HepG2 (cell line): ENCODE results near the gene TNP2. TPM values are rescaled to one million over a fixed set of nuclear protein-coding genes. Genes with fewer than 3 reads are reported as not detected.

Source experiments
- DMTF1 ChIP-seq: sonication (generic); formaldehyde crosslinking; IDR thresholded peaks from 2 replicates; pipeline ENCODE4 v1.4.0; 2020; ENCODE audit warnings: mild to moderate bottlenecking, missing genetic modification reagents
- E2F1 ChIP-seq: sonication (generic); formaldehyde crosslinking; IDR thresholded peaks from 2 replicates; pipeline ENCODE4 v1.5.0; 2020; ENCODE audit warnings: missing genetic modification reagents
- ESRRA ChIP-seq: sonication (generic); formaldehyde crosslinking; IDR thresholded peaks from 2 replicates; pipeline ENCODE4 v1.5.1; 2020; ENCODE audit warnings: mild to moderate bottlenecking, low read depth, missing genetic modification reagents
- KAT8 ChIP-seq: IDR thresholded peaks from 2 replicates; pipeline ENCODE4 v1.6.1; 2016; ENCODE audit warnings: missing genetic modification reagents, missing compliant biosample characterization
- KDM1A ChIP-seq: IDR thresholded peaks from 2 replicates; pipeline ENCODE4 v1.6.1; 2016; ENCODE audit warnings: missing compliant biosample characterization
- RBM39 ChIP-seq: fragments of 200-400 bp; formaldehyde crosslinking; IDR thresholded peaks from one replicate; pipeline ENCODE4 v1.6.1; 2018; ENCODE audit warnings: antibody characterized with exemption, mild to moderate bottlenecking, low read depth, low read length; ENCODE audit not compliant: poor library complexity, severe bottlenecking
- SAFB2 ChIP-seq: sonication (generic); formaldehyde crosslinking; IDR thresholded peaks from 2 replicates; pipeline ENCODE4 v1.5.1; 2020; ENCODE audit warnings: missing genetic modification reagents, low read depth, mild to moderate bottlenecking, borderline replicate concordance
- TFDP1 ChIP-seq: IDR thresholded peaks from 2 replicates; pipeline ENCODE4 v1.6.1; 2016; ENCODE audit warnings: missing compliant biosample characterization, missing genetic modification reagents, borderline replicate concordance
- ZBTB10 ChIP-seq: sonication (generic); formaldehyde crosslinking; IDR thresholded peaks from 2 replicates; pipeline ENCODE4 v1.4.0; 2020; ENCODE audit warnings: missing genetic modification reagents, borderline replicate concordance
- ZMAT5 ChIP-seq: sonication (generic); formaldehyde crosslinking; IDR thresholded peaks from 2 replicates; pipeline ENCODE4 v1.5.0; 2020; ENCODE audit warnings: mild to moderate bottlenecking, low read depth, missing genetic modification reagents, borderline replicate concordance
- ZMYM3 ChIP-seq: sonication (generic); formaldehyde crosslinking; IDR thresholded peaks from 2 replicates; pipeline ENCODE4 v1.5.1; 2020; ENCODE audit warnings: mild to moderate bottlenecking, missing genetic modification reagents
- ZNF276 ChIP-seq: sonication (generic); formaldehyde crosslinking; IDR thresholded peaks from 2 replicates; pipeline ENCODE4 v1.4.0; 2020; ENCODE audit warnings: mild to moderate bottlenecking, low read depth, missing genetic modification reagents
- ZNF292 ChIP-seq: sonication (generic); formaldehyde crosslinking; IDR thresholded peaks from 2 replicates; pipeline ENCODE4 v1.8.1; 2022; ENCODE audit warnings: mild to moderate bottlenecking, low read depth, missing genetic modification reagents, borderline replicate concordance
- ZNF329 ChIP-seq: sonication (generic); formaldehyde crosslinking; IDR thresholded peaks from 2 replicates; pipeline ENCODE4 v1.9.0; 2021; ENCODE audit warnings: low read depth, mild to moderate bottlenecking, missing genetic modification reagents
- ZNF331 ChIP-seq: sonication (generic); formaldehyde crosslinking; IDR thresholded peaks from 2 replicates; pipeline ENCODE4 v1.4.0; 2020; ENCODE audit warnings: missing genetic modification reagents
- ZNF724P ChIP-seq: sonication (generic); formaldehyde crosslinking; IDR thresholded peaks from 2 replicates; pipeline ENCODE4 v1.8.0; 2022; ENCODE audit warnings: missing genetic modification reagents, borderline replicate concordance
- ZSCAN21 ChIP-seq: sonication (generic); formaldehyde crosslinking; IDR thresholded peaks from 2 replicates; pipeline ENCODE4 v1.8.0; 2022; ENCODE audit warnings: mild to moderate bottlenecking, missing genetic modification reagents, moderate library complexity, borderline replicate concordance
- polyA plus RNA-seq, 8 experiments: library from polyadenylated mRNA; depleted of rRNA in 3 of 8; stranded (reverse) in 7 of 8; unstranded in 1 of 8; fragments of >200 nt; fragmentation: Illumina TruSeq in 4 of 8; extraction: Trizol in 4 of 8; gene quantifications; 2 replicates each; pipeline versions ENCODE4 v1.2.1 to v1.2.3, GENCODE V29; 2011 to 2016; ENCODE audit warnings: low read depth in 4 of 8, missing spikeins in 1 of 8, mixed read lengths in 1 of 8; ENCODE audit not compliant: insufficient read depth in 1 of 8
- total RNA-seq, 5 experiments: library from RNA; depleted of rRNA; stranded (reverse); fragments of >200 nt; fragmentation: Illumina TruSeq; extraction: Trizol; gene quantifications; 2 replicates each; pipeline ENCODE4 v1.2.3, GENCODE V29; 2016; ENCODE audit warnings: low read depth in 1 of 5

Gene TNP2
- total and polyA plus RNA-seq, 2 of the 13 experiments (the other 11 are each of a cell fraction or from before 2014, with no cell fraction given), result not detected

GRCh38 chr16:11259655-11260595 is 9.2 kb downstream of the TNP2 start (continued):
- TF ChIP-seq ZBTB10, result 0 out of 2 replicates have a peak, but pooled peaks have one; percentile 3
- no peak for TF ChIP-seq ZNF331
- TF ChIP-seq E2F1 (CRISPR knock-in tag), result no peak
- TF ChIP-seq DMTF1 (CRISPR knock-in tag), result 0 out of 2 replicates have a peak, but pooled peaks have one; percentile 12
- peak; percentile 25; the same call in 1 of the 2 replicates for TF ChIP-seq ZNF329 (CRISPR knock-in tag)
- TF ChIP-seq RBM39, result no peak
- peak; percentile 80 for TF ChIP-seq ESRRA (CRISPR knock-in tag)
- peak; percentile 99 for TF ChIP-seq ZMYM3 (CRISPR knock-in tag)
- TF ChIP-seq ZNF292 (CRISPR knock-in tag), result peak; percentile 15; the same call in 1 of the 2 replicates
- peak; percentile 90; the same call in 1 of the 2 replicates for TF ChIP-seq KDM1A (CRISPR knock-in tag)
- TF ChIP-seq KAT8 (CRISPR knock-in tag), result peak; percentile 17; the same call in 1 of the 2 replicates
- no peak; the same call in 1 of the 2 replicates for TF ChIP-seq TFDP1 (CRISPR knock-in tag)
- no peak for TF ChIP-seq ZMAT5 (CRISPR knock-in tag)
- TF ChIP-seq ZNF276, result 0 out of 2 replicates have a peak, but pooled peaks have one; percentile 67
- TF ChIP-seq ZSCAN21, result no peak
- no peak for TF ChIP-seq ZNF724P (CRISPR knock-in tag)
- TF ChIP-seq SAFB2 (CRISPR knock-in tag), result no peak
